K562 (cell line): ENCODE data around the gene SVIL. TPM values are rescaled to one million over a fixed set of nuclear protein-coding genes. Genes with fewer than 3 reads are reported as not detected.

Experiments
- ATAC-seq: fragments of 200-7000 bp; cut with Tn5 transposase; 3 replicates; pipeline ENCODE4 v1.9.1; 2020; ENCODE audit warnings: moderate library complexity
- BruUV-seq: library from RNA; stranded (reverse); fragments of 400-500 nt; replicated peaks from 2 replicates; lab custom pipeline; 2021; lab: Mats Ljungman, UMichigan
- CTCF ChIA-PET: fragments of 300-600 bp; formaldehyde crosslinking; extraction: SDS; loops from one replicate; lab custom pipeline; 2021; ENCODE audit warnings: low intra/inter-chr PET ratio; lab: Yijun Ruan, JAX
- POLR2A ChIA-PET: fragments of 300-600, 350-650 bp; sonication (Branson Sonifier 250); formaldehyde crosslinking; extraction: SDS; loops from one replicate; lab custom pipeline; 2021; ENCODE audit warnings: antibody characterized with exemption, inconsistent platforms; lab: Yijun Ruan, JAX
- DNase-seq, 4 experiments: peaks; one replicate each; pipeline versions ENCODE4 v3.0.0 to v3.0.0-alpha.2; 2011 to 2018; ENCODE audit warnings: low spot score in 3 of 4, mixed read lengths in 3 of 4; ENCODE audit errors: extremely low read depth in 1 of 4
- FAIRE-seq: peaks from 2 replicates; lab custom pipeline; 2011; peaks lifted over from hg19 to GRCh38; lab: Jason Lieb, UNC
- H2AFZ ChIP-seq: 2 replicates; pipeline ENCODE4 v1.6.0; 2011; ENCODE audit warnings: low read depth, low read length, control low read depth, inconsistent platforms
- H3K27ac ChIP-seq: fragments of 200-600 bp; 3 replicates; pipeline ENCODE4 v1.8.0; 2011; ENCODE audit warnings: low read depth, mild to moderate bottlenecking, control low read depth, inconsistent platforms, low read length, moderate library complexity, mixed read lengths; ENCODE audit errors: extremely low read depth
- H3K27me3 ChIP-seq, 2 experiments: fragments of 300-600 bp in 1 of 2; 2 replicates in 1 of 2; 3 replicates in 1 of 2; pipeline versions ENCODE4 v1.6.0 to v1.8.0; 2011; ENCODE audit warnings: inconsistent platforms in 2 of 2, low read length in 2 of 2, mild to moderate bottlenecking in 1 of 2, mixed read lengths in 1 of 2, moderate library complexity in 1 of 2; ENCODE audit not compliant: control insufficient read depth in 2 of 2, insufficient read depth in 2 of 2
- H3K36me3 ChIP-seq: fragments of 300-600 bp; 3 replicates; pipeline ENCODE4 v1.8.0; 2011; ENCODE audit warnings: mild to moderate bottlenecking, low read length, inconsistent platforms; ENCODE audit not compliant: control insufficient read depth, insufficient read depth
- H3K4me1 ChIP-seq, 2 experiments: fragments of 200-600 bp in 1 of 2; replicated peaks in 1 of 2; 2 replicates in 1 of 2; 3 replicates in 1 of 2; pipeline versions ENCODE4 v1.5.1 to v1.8.0; 2011; ENCODE audit warnings: inconsistent platforms in 2 of 2, low read length in 2 of 2, mild to moderate bottlenecking in 1 of 2, mixed read lengths in 1 of 2, moderate library complexity in 1 of 2; ENCODE audit not compliant: control insufficient read depth in 2 of 2, insufficient read depth in 2 of 2
- H3K4me2 ChIP-seq: 2 replicates; pipeline ENCODE4 v1.6.1; 2011; ENCODE audit warnings: low read length, control low read depth, inconsistent platforms, mixed read lengths; ENCODE audit not compliant: insufficient read depth
- H3K4me3 ChIP-seq: fragments of 200-600 bp; sonication (generic), shearing (Covaris generic); 2 replicates; pipeline ENCODE4 v1.5.1; 2016; ENCODE audit warnings: control low read depth, inconsistent platforms
- H3K79me2 ChIP-seq: fragments of 200-600 bp; 3 replicates; pipeline ENCODE4 v1.8.0; 2011; ENCODE audit warnings: low read length, inconsistent platforms; ENCODE audit not compliant: control insufficient read depth, insufficient read depth
- H3K9ac ChIP-seq, 2 experiments: 2 replicates each; pipeline versions ENCODE4 v1.6.0 to v1.6.1; 2011; ENCODE audit warnings: low read depth in 2 of 2, low read length in 2 of 2, control low read depth in 1 of 2, inconsistent platforms in 1 of 2, mild to moderate bottlenecking in 1 of 2, mixed read lengths in 1 of 2; ENCODE audit not compliant: insufficient read depth in 1 of 2
- H3K9me1 ChIP-seq: one replicate; pipeline ENCODE4 v1.6.0; 2011; ENCODE audit warnings: inconsistent platforms, mild to moderate bottlenecking, low read length, moderate library complexity; ENCODE audit not compliant: control insufficient read depth, insufficient read depth
- H3K9me3 ChIP-seq: replicated peaks from 2 replicates; pipeline ENCODE4 v1.5.1; 2011; ENCODE audit warnings: low read depth, low read length, inconsistent platforms; ENCODE audit not compliant: control insufficient read depth, insufficient read depth
- H4K20me1 ChIP-seq: replicated peaks from 2 replicates; pipeline ENCODE4 v1.6.1; 2011; ENCODE audit warnings: low read length, inconsistent platforms, mixed read lengths; ENCODE audit not compliant: control insufficient read depth, insufficient read depth
- CREB3L1 ChIP-seq: fragments of 450-650 bp; IDR thresholded peaks from 2 replicates; pipeline ENCODE4 v1.6.1; 2014; ENCODE audit warnings: low read depth, mild to moderate bottlenecking, moderate library complexity, borderline replicate concordance
- FOXM1 ChIP-seq, 2 experiments: fragments of 450-650 bp in 1 of 2; sonication (generic) in 1 of 2; formaldehyde crosslinking in 1 of 2; IDR thresholded peaks; 2 replicates each; pipeline versions ENCODE4 v1.6.1 to v1.9.0; 2017 to 2022; ENCODE audit warnings: low read depth in 2 of 2, mild to moderate bottlenecking in 2 of 2, missing genetic modification reagents in 1 of 2, moderate library complexity in 1 of 2
- HNRNPL ChIP-seq: fragments of 200-400 bp; formaldehyde crosslinking; IDR thresholded peaks from 2 replicates; pipeline ENCODE4 v1.6.1; 2017; ENCODE audit warnings: low read depth, mild to moderate bottlenecking, low read length
- LARP7 ChIP-seq: fragments of 450-650 bp; IDR thresholded peaks from 2 replicates; pipeline ENCODE4 v1.6.1; 2016
- MAFK ChIP-seq: IDR thresholded peaks from 2 replicates; pipeline ENCODE4 v1.6.1; 2011; ENCODE audit warnings: low read length, improper control_type of control experiment
- MEF2D ChIP-seq: conservative IDR thresholded peaks from 2 replicates; pipeline ENCODE4 v1.6.1; 2016; ENCODE audit warnings: low read depth, missing genetic modification characterization, missing compliant biosample characterization
- REST ChIP-seq, 2 experiments: fragments of 450-650 bp; formaldehyde crosslinking in 1 of 2; IDR thresholded peaks; 2 replicates each; pipeline versions ENCODE4 v1.4.0 to v1.6.1; 2014 to 2020; ENCODE audit warnings: mild to moderate bottlenecking in 2 of 2, borderline replicate concordance in 1 of 2, low read depth in 1 of 2
- WGBS: fragments of 100-300 bp; shearing (Covaris generic); methylation state at CpG from one replicate; pipeline ENCODE4 v1.1.6; 2016; ENCODE audit warnings: low coverage, mixed read lengths; ENCODE audit not compliant: insufficient coverage; ENCODE audit errors: missing lambda C conversion rate; 5-methylcytosine and 5-hydroxymethylcytosine counted together
- in situ Hi-C: fragments of 300-500 bp; cut with MboI; formaldehyde crosslinking; loops from 4 replicates; pipeline ENCODE4 v1.15.0; 2018; ENCODE audit warnings: inconsistent platforms, mixed read lengths
- intact Hi-C: fragments of 100-400 bp; cut with micrococcal nuclease; formaldehyde crosslinking; loops from 2 replicates; pipeline ENCODE4 v1.14.2; 2022
- polyA plus RNA-seq, 8 experiments: library from polyadenylated mRNA; depleted of rRNA in 4 of 8; stranded (reverse) in 5 of 8; unstranded in 3 of 8; fragments of >200 nt; fragmentation: Nextera tagmentation in 2 of 8; fragmentation: Illumina TruSeq in 1 of 8; extraction: Ambion mirVana in 2 of 8; extraction: Trizol in 1 of 8; gene quantifications; 2 replicates each; pipeline versions ENCODE4 v1.2.1 to v1.2.3, GENCODE V29; 2011 to 2014; ENCODE audit warnings: inconsistent platforms in 1 of 8, missing spikeins in 1 of 8
- total RNA-seq, 7 experiments: library from RNA; depleted of rRNA in 6 of 7; stranded (reverse); fragments of >200 nt in 6 of 7; fragmentation: Illumina TruSeq in 2 of 7; extraction: Trizol in 2 of 7; gene quantifications; 2 replicates each; pipeline versions ENCODE4 v1.2.1 to v1.2.3, GENCODE V29; 2011 to 2021; ENCODE audit warnings: low replicate concordance in 1 of 7
- TF ChIP-seq, protein P1 (sequence below): fragments of 250-450 bp; sonication (Bioruptor Pico); IDR thresholded peaks from 2 replicates; pipeline ENCODE4 v1.4.0; 2020; ENCODE audit warnings: mild to moderate bottlenecking, moderate library complexity

Gene SVIL
- total and polyA plus RNA-seq, 9 of the 15 experiments (the other 6 are each of a cell fraction or from before 2014, with no cell fraction given): under 0.01 to 0.18 (median 0.05) TPM; not detected in 3

DNA sequence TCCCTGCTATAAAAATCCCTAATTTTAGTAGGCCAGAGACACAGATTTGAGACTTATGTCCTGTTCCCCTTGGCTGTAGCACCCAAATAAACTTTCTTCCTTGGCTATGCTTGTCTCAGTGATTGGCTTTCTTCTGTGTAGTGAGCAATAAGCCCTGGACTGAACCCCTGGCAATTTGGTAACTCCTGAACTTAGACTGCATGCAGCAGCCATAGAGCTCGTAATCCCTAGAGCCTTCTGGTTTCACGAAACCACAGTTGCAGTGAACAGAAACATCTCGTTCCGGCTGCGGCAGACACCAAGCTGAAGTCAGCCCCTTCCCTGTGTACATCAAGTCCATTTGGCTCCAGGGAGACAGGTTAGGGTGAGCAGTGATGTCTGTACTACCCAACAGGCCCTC lies 173.7 kb downstream of the SVIL start:
- no TSS peak for BruUV-seq
- CTCF ChIA-PET: no interaction called here
- in situ Hi-C loops: no loop called here
- TF ChIP-seq, protein P1, sequence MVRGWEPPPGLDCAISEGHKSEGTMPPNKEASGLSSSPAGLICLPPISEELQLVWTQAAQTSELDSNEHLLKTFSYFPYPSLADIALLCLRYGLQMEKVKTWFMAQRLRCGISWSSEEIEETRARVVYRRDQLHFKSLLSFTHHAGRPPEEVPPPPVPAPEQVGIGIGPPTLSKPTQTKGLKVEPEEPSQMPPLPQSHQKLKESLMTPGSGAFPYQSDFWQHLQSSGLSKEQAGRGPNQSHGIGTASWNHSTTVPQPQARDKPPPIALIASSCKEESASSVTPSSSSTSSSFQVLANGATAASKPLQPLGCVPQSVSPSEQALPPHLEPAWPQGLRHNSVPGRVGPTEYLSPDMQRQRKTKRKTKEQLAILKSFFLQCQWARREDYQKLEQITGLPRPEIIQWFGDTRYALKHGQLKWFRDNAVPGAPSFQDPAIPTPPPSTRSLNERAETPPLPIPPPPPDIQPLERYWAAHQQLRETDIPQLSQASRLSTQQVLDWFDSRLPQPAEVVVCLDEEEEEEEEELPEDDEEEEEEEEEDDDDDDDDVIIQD (CRISPR knock-in tag): no peak
- TF ChIP-seq MAFK: no peak
- no peak for TF ChIP-seq FOXM1 (IDR thresholded peaks at IDR 0.05; ENCODE audit: low read depth)
- TF ChIP-seq FOXM1 (CRISPR knock-in tag; IDR thresholded peaks at IDR 0.05; ENCODE audit: low read depth): no peak
- no peak for TF ChIP-seq REST (IDR thresholded peaks at IDR 0.05; ENCODE audit: borderline replicate concordance)
- TF ChIP-seq REST (CRISPR knock-in tag; IDR thresholded peaks at IDR 0.05; ENCODE audit: low read depth): no peak
- TF ChIP-seq MEF2D (tag): no peak
- no peak for TF ChIP-seq HNRNPL
- no peak for TF ChIP-seq LARP7
- TF ChIP-seq CREB3L1: no peak

More for the DNA sequence above, 173.7 kb downstream of the SVIL start:
- DNase-seq (no peak), ATAC-seq (no peak), FAIRE-seq (no peak)
- H3K9ac ChIP-seq: no peak overlapping the region
- POLR2A ChIA-PET: interaction anchor here (0.6 kb wide), 1 partner anchor 833 kb away, joined by 3 read pairs; no protein-coding TSS in a partner anchor
- H3K36me3 ChIP-seq: no peaks in the 10 kb centered on the region
- H3K4me1 ChIP-seq: no peaks in the 10 kb centered on the region; a peak in 1 of 5 replicates
- H3K4me2 ChIP-seq: no peak overlapping the region
- 80% methylated on average over 5 of the region's 5 CpGs for WGBS
- no peaks in the 10 kb centered on the region for H3K79me2 ChIP-seq
- H3K4me3 ChIP-seq: no peak overlapping the region
- H3K9me3 ChIP-seq: peaks cover 3% of the 10 kb centered on the region; the same call in 1 of the 2 replicates
- intact Hi-C loops: no loop called here
- no peaks in the 10 kb centered on the region for H4K20me1 ChIP-seq
- no peak overlapping the region for H2AFZ ChIP-seq
- H3K27ac ChIP-seq: no peak overlapping the region
- H3K27me3 ChIP-seq: no peaks in the 10 kb centered on the region
- H3K9me1 ChIP-seq: no peaks in the 10 kb centered on the region
